SK-N-SH (cell line): ENCODE results near the gene PODXL. TPM values are rescaled to one million over a fixed set of nuclear protein-coding genes. Genes with fewer than 3 reads are reported as not detected.

Experiments used
- CTCF ChIA-PET: fragments of 300-600, 350-600 bp; formaldehyde crosslinking; extraction: SDS; loops from one replicate; lab custom pipeline; 2021; lab: Yijun Ruan, JAX
- POLR2A ChIA-PET: fragments of 350-600 bp; sonication (Branson Sonifier 250); formaldehyde crosslinking; extraction: SDS; loops from one replicate; lab custom pipeline; 2020; ENCODE audit warnings: antibody characterized with exemption, inconsistent platforms; lab: Yijun Ruan, JAX
- DNase-seq: peaks from one replicate; pipeline ENCODE4 v3.0.0; 2012
- H2AFZ ChIP-seq: fragments of 200-600 bp; sonication (generic); 2 replicates; pipeline ENCODE4 v1.8.1; 2016; ENCODE audit warnings: antibody characterized with exemption, mild to moderate bottlenecking, low read depth
- H3F3A ChIP-seq: fragments of 200-600 bp; sonication (generic); replicated peaks from 2 replicates; pipeline ENCODE3; 2016; ENCODE audit warnings: antibody characterized with exemption, mild to moderate bottlenecking; ENCODE audit not compliant: insufficient read depth
- H3K27ac ChIP-seq, 2 experiments: fragments of 200-500 bp in 1 of 2; fragments of 200-600 bp in 1 of 2; sonication (Bioruptor generic) in 1 of 2; sonication (generic), shearing (Covaris generic) in 1 of 2; 2 replicates each; pipeline versions ENCODE4 v1.5.1 to v1.6.1; 2014 to 2016; ENCODE audit warnings: low read depth in 2 of 2, inconsistent platforms in 1 of 2, low read length in 1 of 2, mild to moderate bottlenecking in 1 of 2, mixed read lengths in 1 of 2
- H3K27me3 ChIP-seq: fragments of 200-600 bp; sonication (generic), shearing (Covaris generic); 2 replicates; pipeline ENCODE4 v1.6.1; 2016; ENCODE audit warnings: mixed run types; ENCODE audit not compliant: insufficient read depth
- H3K36me3 ChIP-seq, 2 experiments: fragments of 200-500 bp in 1 of 2; fragments of 200-600 bp in 1 of 2; sonication (Bioruptor generic) in 1 of 2; sonication (generic) in 1 of 2; replicated peaks in 1 of 2; 2 replicates each; pipeline versions ENCODE3 to v1.5.1; 2014 to 2016; ENCODE audit warnings: low read length in 1 of 2, mild to moderate bottlenecking in 1 of 2; ENCODE audit not compliant: insufficient read depth in 2 of 2, control insufficient read depth in 1 of 2
- H3K4me1 ChIP-seq, 2 experiments: fragments of 200-500 bp in 1 of 2; fragments of 200-600 bp in 1 of 2; sonication (Bioruptor generic) in 1 of 2; sonication (generic), shearing (Covaris generic) in 1 of 2; 2 replicates each; pipeline versions ENCODE4 v1.5.1 to v1.6.1; 2014 to 2016; ENCODE audit warnings: low read depth in 1 of 2, low read length in 1 of 2, mixed run types in 1 of 2; ENCODE audit not compliant: insufficient read depth in 2 of 2, control insufficient read depth in 1 of 2
- H3K4me2 ChIP-seq: fragments of 200-600 bp; sonication (generic), shearing (Covaris generic); 2 replicates; pipeline ENCODE4 v1.6.1; 2017; ENCODE audit warnings: mixed run types
- H3K4me3 ChIP-seq, 2 experiments: fragments of 200-500 bp in 1 of 2; fragments of 200-600 bp in 1 of 2; sonication (Bioruptor generic) in 1 of 2; sonication (generic), shearing (Covaris generic) in 1 of 2; 2 replicates each; pipeline versions ENCODE4 v1.5.1 to v1.8.1; 2014 to 2016; ENCODE audit warnings: low read depth in 2 of 2, inconsistent platforms in 1 of 2, low read length in 1 of 2, mild to moderate bottlenecking in 1 of 2, mixed read lengths in 1 of 2, moderate library complexity in 1 of 2
- H3K79me2 ChIP-seq: fragments of 200-600 bp; sonication (generic); 2 replicates; pipeline ENCODE4 v1.8.1; 2017; ENCODE audit warnings: mild to moderate bottlenecking; ENCODE audit not compliant: insufficient read depth
- H3K9ac ChIP-seq: fragments of 200-600 bp; sonication (generic); 2 replicates; pipeline ENCODE4 v1.6.1; 2017; ENCODE audit warnings: mixed run types
- H3K9me2 ChIP-seq: fragments of 200-600 bp; sonication (generic); 2 replicates; pipeline ENCODE4 v1.6.1; 2017; ENCODE audit warnings: mixed run types
- H3K9me3 ChIP-seq: fragments of 200-600 bp; sonication (generic); 2 replicates; pipeline ENCODE4 v1.6.1; 2017; ENCODE audit warnings: mixed run types, mild to moderate bottlenecking, moderate library complexity
- H4K20me1 ChIP-seq: fragments of 200-600 bp; sonication (generic); 2 replicates; pipeline ENCODE4 v1.6.1; 2017; ENCODE audit warnings: mild to moderate bottlenecking, mixed run types; ENCODE audit not compliant: insufficient read depth
- EP300 ChIP-seq, 2 experiments: IDR thresholded peaks; 2 replicates each; pipeline versions ENCODE4 v1.4.0 to v1.6.1; 2012; ENCODE audit warnings: borderline replicate concordance in 1 of 2, low read depth in 1 of 2, low read length in 1 of 2
- EZH2phosphoT487 ChIP-seq: fragments of 200-600 bp; sonication (generic); IDR thresholded peaks from 2 replicates; pipeline ENCODE4 v1.6.1; 2017; ENCODE audit warnings: low read depth, mixed run types, mild to moderate bottlenecking, antibody characterized with exemption, moderate library complexity, borderline replicate concordance
- FOSL2 ChIP-seq: IDR thresholded peaks from 2 replicates; pipeline ENCODE4 v1.4.0; 2012; ENCODE audit warnings: low read depth, mild to moderate bottlenecking, moderate library complexity, borderline replicate concordance
- GATA2 ChIP-seq: sonication (generic); formaldehyde crosslinking; IDR thresholded peaks from 2 replicates; pipeline ENCODE4 v1.5.0; 2020; ENCODE audit warnings: mild to moderate bottlenecking, missing genetic modification reagents
- JUND ChIP-seq: IDR thresholded peaks from 2 replicates; pipeline ENCODE4 v1.4.0; 2012
- MAX ChIP-seq: IDR thresholded peaks from 2 replicates; pipeline ENCODE4 v1.4.0; 2012; ENCODE audit warnings: low read depth
- NFIC ChIP-seq: IDR thresholded peaks from 2 replicates; pipeline ENCODE4 v1.4.0; 2012; ENCODE audit warnings: borderline replicate concordance
- PBX3 ChIP-seq: IDR thresholded peaks from 2 replicates; pipeline ENCODE4; 2012
- POLR2AphosphoS5 ChIP-seq: IDR thresholded peaks from 2 replicates; pipeline ENCODE4 v1.6.1; 2012; ENCODE audit warnings: low read depth, low read length
- RFX5 ChIP-seq: IDR thresholded peaks from 2 replicates; pipeline ENCODE4 v1.6.1; 2012; ENCODE audit warnings: mild to moderate bottlenecking, improper control_type of control experiment, low read length
- SIN3A ChIP-seq: IDR thresholded peaks from 2 replicates; pipeline ENCODE4 v1.6.1; 2012; ENCODE audit warnings: low read depth, mild to moderate bottlenecking, low read length, moderate library complexity, borderline replicate concordance
- SMC3 ChIP-seq: IDR thresholded peaks from 2 replicates; pipeline ENCODE4 v1.6.1; 2012; ENCODE audit warnings: low read depth, low read length, improper control_type of control experiment
- TCF12 ChIP-seq: IDR thresholded peaks from 2 replicates; pipeline ENCODE4 v1.4.0; 2012
- YY1 ChIP-seq: IDR thresholded peaks from 2 replicates; pipeline ENCODE4 v1.4.0; 2012; ENCODE audit warnings: low read depth, mild to moderate bottlenecking
- WGBS: methylation state at CpG from one replicate; pipeline ENCODE4 v1.1.6; 2017; ENCODE audit warnings: low lambda C conversion rate; 5-methylcytosine and 5-hydroxymethylcytosine counted together
- polyA plus RNA-seq, 3 experiments: library from polyadenylated mRNA; depleted of rRNA; stranded (reverse); fragments of >200 nt; gene quantifications; 2 replicates each; pipeline ENCODE4 v1.2.3, GENCODE V29; 2012
- TF ChIP-seq, protein P1 (sequence below): IDR thresholded peaks from 2 replicates; pipeline ENCODE4 v1.4.0; 2012; ENCODE audit warnings: low read depth, borderline replicate concordance
- TF ChIP-seq, protein P2 (sequence below): IDR thresholded peaks from 2 replicates; pipeline ENCODE4 v1.4.0; 2012; ENCODE audit warnings: low read depth, borderline replicate concordance

The PODXL gene
- polyA plus RNA-seq, 1 of the 3 experiments (the other 2 are of a cell fraction), result 76.1 TPM

DNA sequence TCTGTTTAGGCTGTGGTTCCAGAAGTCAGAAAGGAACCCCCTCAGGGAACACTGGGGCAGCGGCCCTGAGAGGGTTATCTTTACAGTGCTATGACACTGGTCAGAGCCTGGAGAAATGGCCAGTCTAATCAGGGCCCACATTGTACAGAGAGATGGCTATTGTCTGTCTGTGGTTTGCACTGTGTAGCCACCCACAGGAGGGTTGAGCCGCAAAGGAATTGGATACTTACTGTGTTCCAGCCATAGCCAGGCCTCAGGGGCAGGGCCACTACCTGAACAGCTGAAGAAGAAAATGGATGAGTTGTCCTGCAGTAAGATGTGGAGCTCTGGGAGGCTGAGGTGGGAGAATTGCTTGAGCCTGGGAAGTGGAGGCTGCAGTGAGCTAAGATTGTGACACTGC is 47.5 kb upstream of the PODXL start (continued):
- TF ChIP-seq RFX5 (no peak), YY1 (no peak), MAX (no peak), SIN3A (no peak), PBX3 (no peak), EZH2phosphoT487 (no peak), JUND (no peak)
- TF ChIP-seq, protein P1, sequence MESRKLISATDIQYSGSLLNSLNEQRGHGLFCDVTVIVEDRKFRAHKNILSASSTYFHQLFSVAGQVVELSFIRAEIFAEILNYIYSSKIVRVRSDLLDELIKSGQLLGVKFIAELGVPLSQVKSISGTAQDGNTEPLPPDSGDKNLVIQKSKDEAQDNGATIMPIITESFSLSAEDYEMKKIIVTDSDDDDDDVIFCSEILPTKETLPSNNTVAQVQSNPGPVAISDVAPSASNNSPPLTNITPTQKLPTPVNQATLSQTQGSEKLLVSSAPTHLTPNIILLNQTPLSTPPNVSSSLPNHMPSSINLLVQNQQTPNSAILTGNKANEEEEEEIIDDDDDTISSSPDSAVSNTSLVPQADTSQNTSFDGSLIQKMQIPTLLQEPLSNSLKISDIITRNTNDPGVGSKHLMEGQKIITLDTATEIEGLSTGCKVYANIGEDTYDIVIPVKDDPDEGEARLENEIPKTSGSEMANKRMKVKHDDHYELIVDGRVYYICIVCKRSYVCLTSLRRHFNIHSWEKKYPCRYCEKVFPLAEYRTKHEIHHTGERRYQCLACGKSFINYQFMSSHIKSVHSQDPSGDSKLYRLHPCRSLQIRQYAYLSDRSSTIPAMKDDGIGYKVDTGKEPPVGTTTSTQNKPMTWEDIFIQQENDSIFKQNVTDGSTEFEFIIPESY, result no peak

GRCh38 chr7:131602994-131603372 is 46.6 kb upstream of the PODXL start:
- no peak overlapping the region for H3K4me3 ChIP-seq
- peak overlapping the region; percentile 24 for H3K4me2 ChIP-seq

DNA sequence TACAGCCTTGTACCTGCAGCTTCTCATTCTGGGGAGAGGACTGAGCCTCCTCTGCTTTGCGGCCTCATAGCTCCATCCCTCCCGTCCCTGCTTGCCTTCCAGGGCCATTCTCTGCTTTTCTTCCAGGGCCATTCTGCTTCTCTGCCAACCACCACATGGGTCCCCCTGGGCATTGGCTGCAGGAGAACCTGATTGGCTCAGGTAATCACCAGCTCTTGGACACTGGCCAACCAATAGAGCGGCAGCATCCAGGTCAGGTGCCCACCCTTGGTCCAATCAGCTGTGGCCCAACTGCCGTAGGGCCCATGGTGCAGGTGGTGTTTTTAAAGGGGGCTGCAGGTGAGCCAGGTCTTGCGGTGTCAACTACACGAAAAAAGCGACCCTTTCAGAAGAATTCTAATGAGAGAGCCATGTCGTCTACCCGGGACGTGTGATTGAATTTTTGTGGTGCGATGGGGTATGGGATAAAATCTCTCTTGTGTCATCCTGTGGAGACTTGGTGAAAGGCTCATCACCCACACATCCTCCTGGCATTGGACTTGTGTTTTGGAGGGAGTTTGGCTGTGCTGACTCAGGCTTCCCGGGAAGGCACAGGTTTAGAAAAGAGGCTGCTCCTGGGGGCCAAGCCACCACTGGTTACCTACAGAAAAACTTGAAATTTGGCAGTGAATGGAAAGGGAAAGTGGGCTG is 46.0 kb upstream of the PODXL start:
- POLR2A ChIA-PET, result no interaction called here
- Histone ChIP-seq H3K9me2 (no peaks in the 10 kb centered on the region), H4K20me1 (no peaks in the 10 kb centered on the region), H3K9ac (no peak overlapping the region), H3K79me2 (no peaks in the 10 kb centered on the region), H3K4me1 (peaks cover 27 to 59% of the 10 kb centered on the region in 2 experiments), H3K4me2 (peak overlapping the region; percentile 24), H3K36me3 (no peaks in the 10 kb centered on the region), H3F3A (peaks cover 30% of the 10 kb centered on the region), H2AFZ (no peak overlapping the region), H3K27me3 (no peaks in the 10 kb centered on the region), H3K9me3 (no peaks in the 10 kb centered on the region), H3K27ac (peak overlapping the region in 1 of 2 experiments; percentile 12; a peak in 1 of 4 replicates), H3K4me3 (no peak overlapping the region)
- WGBS, result 79% methylated on average over 12 of the region's 12 CpGs
- peak; percentile 58 for DNase-seq
- CTCF ChIA-PET, result interaction anchor here (0.8 to 1.4 kb wide), 5 partner anchors 39 to 89 kb away, joined by 3 to 5 read pairs (median 4); no protein-coding TSS in a partner anchor
- TF ChIP-seq, protein P2, sequence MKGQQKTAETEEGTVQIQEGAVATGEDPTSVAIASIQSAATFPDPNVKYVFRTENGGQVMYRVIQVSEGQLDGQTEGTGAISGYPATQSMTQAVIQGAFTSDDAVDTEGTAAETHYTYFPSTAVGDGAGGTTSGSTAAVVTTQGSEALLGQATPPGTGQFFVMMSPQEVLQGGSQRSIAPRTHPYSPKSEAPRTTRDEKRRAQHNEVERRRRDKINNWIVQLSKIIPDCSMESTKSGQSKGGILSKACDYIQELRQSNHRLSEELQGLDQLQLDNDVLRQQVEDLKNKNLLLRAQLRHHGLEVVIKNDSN, result peak; percentile 82
- peak; percentile 57 for TF ChIP-seq TCF12
- TF ChIP-seq NFIC, result peak; percentile 46
- no peak for TF ChIP-seq SMC3
- TF ChIP-seq FOSL2, result 0 out of 2 replicates have a peak, but pooled peaks have one; percentile 12
- TF ChIP-seq EP300 (IDR thresholded peaks at IDR 0.05; ENCODE audit: borderline replicate concordance in 1 of 2, low read depth in 1 of 2, low read length in 1 of 2), result peak in 1 of 2 experiments; percentile 46; a peak in 1 of 4 replicates
- no peak for TF ChIP-seq RFX5
- TF ChIP-seq PBX3, result peak; percentile 54

More at GRCh38 chr7:131602994-131603372, 46.6 kb upstream of the PODXL start:
- WGBS, result 86% methylated on average over 5 of the region's 5 CpGs
- H3F3A ChIP-seq, result peaks cover 33% of the 10 kb centered on the region
- ChIA-PET CTCF (interaction anchor here (0.8 to 1.3 kb wide), 3 partner anchors 52 to 89 kb away, joined by 3 to 5 read pairs (median 4); no protein-coding TSS in a partner anchor), POLR2A (no interaction called here)
- no peaks in the 10 kb centered on the region for H3K36me3 ChIP-seq
- no peaks in the 10 kb centered on the region for H3K27me3 ChIP-seq
- DNase-seq, result no peak
- H2AFZ ChIP-seq, result no peak overlapping the region
- H3K4me1 ChIP-seq, result peaks cover 27 to 65% of the 10 kb centered on the region in 2 experiments
- H4K20me1 ChIP-seq, result no peaks in the 10 kb centered on the region
- no peak for TF ChIP-seq POLR2AphosphoS5
- peak; percentile 46; the same call in 1 of the 2 replicates for TF ChIP-seq GATA2
- TF ChIP-seq, all 33 proteins: peak for 1
- Histone ChIP-seq H3K9me2 (no peaks in the 10 kb centered on the region), H3K9ac (no peak overlapping the region), H3K27ac (peak overlapping the region in 1 of 2 experiments; percentile 12; a peak in 1 of 4 replicates), H3K79me2 (no peaks in the 10 kb centered on the region), H3K9me3 (no peaks in the 10 kb centered on the region)
